Measurements from ENCODE around the gene IL6R. TPM values are rescaled to one million over a fixed set of nuclear protein-coding genes. Genes with fewer than 3 reads are reported as not detected.

IL6R gene
- total RNA-seq, 1 experiment from 2014 or later, result 12.2 TPM

- BruUV-seq (replicated peaks), result no TSS peak
- Histone ChIP-seq H3K27ac (ENCODE audit: low read length) (no peak overlapping the region), H3K4me3 (ENCODE audit: low read depth in 2 of 2, low read length in 2 of 2) (no peak overlapping the region), H3K9me3 (ENCODE audit: control insufficient read depth, insufficient read depth, low read depth, low read length) (no peaks in the 10 kb centered on the region), H3K36me3 (ENCODE audit: control insufficient read depth, insufficient read depth, low read length) (no peaks in the 10 kb centered on the region), H3K27me3 (ENCODE audit: control insufficient read depth, insufficient read depth, low read length) (no peaks in the 10 kb centered on the region), H3K4me1 (ENCODE audit: control insufficient read depth, insufficient read depth, low read length) (peaks cover 34% of the 10 kb centered on the region)
- in situ Hi-C loops (cut with HindIII; ENCODE audit: low pct_unique_long_range_greater_than_20kb, low sequenced_read_pairs) (no loop called here), intact Hi-C loops (cut with micrococcal nuclease; ENCODE audit: unreplicated experiment) (no loop called here)
- TF ChIP-seq SIN3A (IDR thresholded peaks at IDR 0.05; ENCODE audit: borderline replicate concordance, insufficient read depth, low read depth, low read length), result no peak
- TF ChIP-seq REST (IDR thresholded peaks at IDR 0.05; ENCODE audit: insufficient read depth in 1 of 2, low read depth in 2 of 2, low read length in 1 of 2), result no peak
- no peak for TF ChIP-seq POLR2AphosphoS5 (IDR thresholded peaks at IDR 0.05; ENCODE audit: low read depth, low read length)
- no peak for TF ChIP-seq CTCF (IDR thresholded peaks at IDR 0.05)
- no peak for TF ChIP-seq TCF7L2 (IDR thresholded peaks at IDR 0.05; ENCODE audit: low read depth, low read length)
- no peak for ATAC-seq
- DNase-seq (ENCODE audit: low read depth, low spot score), result no peak
- ChIA-PET CTCF (interaction anchor here (0.6 kb wide), 2 partner anchors 38 to 468 kb away, joined by 4 read pairs; no protein-coding TSS in a partner anchor), POLR2A (no interaction called here)
These were observed 8.1 kb downstream of the IL6R start for GRCh38 chr1:154413177-154413783.

- Histone ChIP-seq H3K4me3 (ENCODE audit: low read depth in 2 of 2, low read length in 2 of 2) (no peak overlapping the region), H3K4me1 (ENCODE audit: control insufficient read depth, insufficient read depth, low read length) (peaks cover 34% of the 10 kb centered on the region), H3K36me3 (ENCODE audit: control insufficient read depth, insufficient read depth, low read length) (no peaks in the 10 kb centered on the region), H3K27me3 (ENCODE audit: control insufficient read depth, insufficient read depth, low read length) (no peaks in the 10 kb centered on the region), H3K9me3 (ENCODE audit: control insufficient read depth, insufficient read depth, low read depth, low read length) (no peaks in the 10 kb centered on the region), H3K27ac (ENCODE audit: low read length) (no peak overlapping the region)
- in situ Hi-C loops (cut with HindIII; ENCODE audit: low pct_unique_long_range_greater_than_20kb, low sequenced_read_pairs) (no loop called here), intact Hi-C loops (cut with micrococcal nuclease; ENCODE audit: unreplicated experiment) (no loop called here)
- DNase-seq (ENCODE audit: low read depth, low spot score) (no peak), ATAC-seq (no peak)
- BruUV-seq (replicated peaks), result no TSS peak
- ChIA-PET CTCF (interaction anchor here (0.6 kb wide), 1 partner anchor 23 kb away, joined by 3 read pairs; no protein-coding TSS in a partner anchor), POLR2A (interaction anchor here (0.6 kb wide), 1 partner anchor 12 kb away, joined by 8 read pairs; no protein-coding TSS in a partner anchor)
- TF ChIP-seq CTCF (IDR thresholded peaks at IDR 0.05) (no peak), TCF7L2 (IDR thresholded peaks at IDR 0.05; ENCODE audit: low read depth, low read length) (no peak), SIN3A (IDR thresholded peaks at IDR 0.05; ENCODE audit: borderline replicate concordance, insufficient read depth, low read depth, low read length) (no peak), REST (IDR thresholded peaks at IDR 0.05; ENCODE audit: insufficient read depth in 1 of 2, low read depth in 2 of 2, low read length in 1 of 2) (no peak), POLR2AphosphoS5 (IDR thresholded peaks at IDR 0.05; ENCODE audit: low read depth, low read length) (no peak)
These were observed 9.5 kb downstream of the IL6R start for GRCh38 chr1:154414606-154415005.

All from Panc1 (cell line).